Keratinocyte (primary cell): ENCODE data around the gene DCST2.

Experiments
- CTCF ChIP-seq, 3 experiments: IDR thresholded peaks in 1 of 3; conservative IDR thresholded peaks in 1 of 3; optimal IDR thresholded peaks in 1 of 3; 2 replicates in 2 of 3; 3 replicates in 1 of 3; pipeline versions ENCODE3 to v1.5.1; 2011; ENCODE audit warnings: low read length in 3 of 3, mild to moderate bottlenecking in 3 of 3, moderate library complexity in 2 of 3, control low read depth in 1 of 3, inconsistent platforms in 1 of 3; ENCODE audit not compliant: insufficient read depth in 2 of 3; ENCODE audit errors: extremely low read depth in 1 of 3
- EZH2 ChIP-seq: IDR thresholded peaks from one replicate; pipeline ENCODE4 v1.6.1; 2012; ENCODE audit warnings: inconsistent platforms, mild to moderate bottlenecking, low read length, moderate library complexity

DNA sequence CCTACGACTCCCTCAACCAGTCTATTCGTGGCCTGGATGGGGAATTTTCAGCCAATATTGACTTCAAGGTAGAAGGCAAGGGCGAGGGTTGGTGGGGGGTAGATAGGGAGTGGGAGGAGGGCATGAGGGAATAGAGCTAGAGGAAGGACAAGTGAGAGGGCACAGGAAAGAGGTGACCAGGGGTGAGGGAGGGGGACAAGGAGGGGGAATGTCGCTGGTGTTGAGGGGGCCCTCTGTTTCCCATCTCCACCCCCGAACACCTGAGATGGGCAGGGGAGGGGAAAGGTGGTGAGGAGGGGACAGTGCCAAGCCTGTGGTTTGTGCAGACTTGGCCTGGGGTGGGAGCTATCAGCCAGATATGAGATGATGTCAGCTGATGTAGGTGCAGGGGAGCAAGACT, 9.2 kb upstream of the DCST2 start:
- TF ChIP-seq CTCF (optimal IDR thresholded peaks at IDR 0.05 in 1 of 3, IDR thresholded peaks at IDR 0.05 in 1 of 3, conservative IDR thresholded peaks at IDR 0.05 in 1 of 3; ENCODE audit: extremely low read depth in 1 of 3, insufficient read depth in 2 of 3, low read length in 3 of 3) (no peak), EZH2 (no peak)
